Activated CD4-positive, alpha-beta T cell treated with anti-CD3 and anti-CD28 coated beads, Interleukin-2, amount 50 U/mL, for 24 hours (primary cell): Measurements from ENCODE around the gene PCDH15.
"Not testable (repeated sequence)": the region's sequence is repeated elsewhere in the genome, so short reads cannot be mapped to it uniquely, and the experiment has no call there.

ENCODE experiments used
- DNase-seq, 2 donors: peaks; one replicate each; pipeline ENCODE4 v3.0.0-alpha.2; 2020; ENCODE audit warnings: low read depth in 1 of 2, low spot score in 1 of 2

Gene PCDH15

GRCh38 chr10:54576541-54576940 is 224.5 kb downstream of the PCDH15 start:
- DNase-seq, result no peak

GRCh38 chr10:54559498-54559897 is 241.5 kb downstream of the PCDH15 start:
- no peak for DNase-seq

- no peak for DNase-seq
Measured at GRCh38 chr10:54554028-54554427, 247.0 kb downstream of the PCDH15 start.

- DNase-seq, result no peak
Measured at GRCh38 chr10:54550016-54550415, 251.0 kb downstream of the PCDH15 start.

- no peak for DNase-seq
Measured at GRCh38 chr10:54531296-54531695, 269.7 kb downstream of the PCDH15 start.

- no peak for DNase-seq
Measured at GRCh38 chr10:54530299-54530698, 270.7 kb downstream of the PCDH15 start.

- DNase-seq, result no peak
Measured at GRCh38 chr10:54525816-54526215, 275.2 kb downstream of the PCDH15 start.

- DNase-seq, result not testable (repeated sequence)
Measured at GRCh38 chr10:54515244-54515643, 285.8 kb downstream of the PCDH15 start.

GRCh38 chr10:54503863-54504262 is 297.2 kb downstream of the PCDH15 start:
- no peak for DNase-seq

- DNase-seq, result no peak
Measured at GRCh38 chr10:54501929-54502328, 299.1 kb downstream of the PCDH15 start.

GRCh38 chr10:54496852-54497251 is 304.2 kb downstream of the PCDH15 start:
- no peak for DNase-seq

GRCh38 chr10:54487743-54488142 is 313.3 kb downstream of the PCDH15 start:
- no peak for DNase-seq

- DNase-seq, result no peak
Measured at GRCh38 chr10:54485971-54486370, 315.1 kb downstream of the PCDH15 start.

GRCh38 chr10:54484186-54484585 is 316.8 kb downstream of the PCDH15 start:
- no peak for DNase-seq

GRCh38 chr10:54478601-54479000 is 322.4 kb downstream of the PCDH15 start:
- no peak for DNase-seq

- no peak for DNase-seq
Measured at GRCh38 chr10:54477738-54478137, 323.3 kb downstream of the PCDH15 start.

- DNase-seq, result no peak
Measured at GRCh38 chr10:54470324-54470631, 330.8 kb downstream of the PCDH15 start.

- DNase-seq, result no peak
Measured at GRCh38 chr10:54469587-54470323, 331.3 kb downstream of the PCDH15 start.

GRCh38 chr10:54454271-54454670 is 346.8 kb downstream of the PCDH15 start:
- DNase-seq, result no peak

- DNase-seq, result no peak
Measured at GRCh38 chr10:54449056-54449455, 352.0 kb downstream of the PCDH15 start.

- no peak for DNase-seq
Measured at GRCh38 chr10:54444170-54444569, 356.9 kb downstream of the PCDH15 start.

GRCh38 chr10:54441275-54441674 is 359.8 kb downstream of the PCDH15 start:
- DNase-seq, result no peak

- DNase-seq, result no peak
Measured at GRCh38 chr10:54434782-54435181, 366.2 kb downstream of the PCDH15 start.
